AG10803 (cell line): ENCODE results near the gene RFX8.
"Not testable (repeated sequence)": the region's sequence is repeated elsewhere in the genome, so short reads cannot be mapped to it uniquely, and the experiment has no call there.

Experiments
- DNase-seq: peaks from one replicate; pipeline ENCODE4 v3.0.0; 2010; ENCODE audit warnings: low read depth
- H3K4me3 ChIP-seq: 2 replicates; pipeline ENCODE4 v1.5.1; 2011; ENCODE audit warnings: mild to moderate bottlenecking, low read length, control low read depth
- CTCF ChIP-seq: conservative IDR thresholded peaks from 2 replicates; pipeline ENCODE4 v1.5.1; 2011; ENCODE audit warnings: mild to moderate bottlenecking, low read length, control low read depth, inconsistent platforms

RFX8 gene

GRCh38 chr2:101463911-101464641 lies 10.8 kb downstream of the RFX8 start:
- no peak for TF ChIP-seq CTCF
- peak; percentile 99 for DNase-seq
- H3K4me3 ChIP-seq: 0 out of 2 replicates have a peak overlapping the region, but pooled peaks have one; percentile 19

- H3K4me3 ChIP-seq: no peak overlapping the region
- no peak for DNase-seq
- no peak for TF ChIP-seq CTCF
Observed at GRCh38 chr2:101463421-101463820, 11.5 kb downstream of the RFX8 start.

- TF ChIP-seq CTCF: no peak
- no peak overlapping the region for H3K4me3 ChIP-seq
- no peak for DNase-seq
Observed at GRCh38 chr2:101461381-101461780, 13.5 kb downstream of the RFX8 start.

- not testable (repeated sequence) for DNase-seq, H3K4me3 ChIP-seq
Observed at GRCh38 chr2:101454408-101454807, 20.5 kb downstream of the RFX8 start.

- TF ChIP-seq CTCF: no peak
- H3K4me3 ChIP-seq: no peak overlapping the region
- DNase-seq: no peak
Observed at GRCh38 chr2:101450965-101451364, 23.9 kb downstream of the RFX8 start.

- H3K4me3 ChIP-seq: no peak overlapping the region
- peak; percentile 79 for DNase-seq
- no peak for TF ChIP-seq CTCF
Observed at GRCh38 chr2:101446869-101447268, 28.0 kb downstream of the RFX8 start.

GRCh38 chr2:101442667-101443061 lies 32.2 kb downstream of the RFX8 start:
- peak; percentile 21 for DNase-seq
- peak; percentile 9; the same call in 1 of the 2 replicates for TF ChIP-seq CTCF
- no peak overlapping the region for H3K4me3 ChIP-seq
